Neural crest cell (in vitro differentiated cells): ENCODE data around the gene THUMPD2. TPM values are rescaled to one million over a fixed set of nuclear protein-coding genes. Genes with fewer than 3 reads are reported as not detected.

Experiments used
- DNase-seq: peaks from one replicate; pipeline ENCODE4 v3.0.0; 2021; ENCODE audit warnings: low read depth, mixed read lengths, low spot score
- H3K27ac Mint-ChIP-seq: one replicate; pipeline ENCODE4 v1.8.0; 2021; ENCODE audit warnings: mild to moderate bottlenecking, mixed read lengths; ENCODE audit not compliant: unreplicated experiment
- H3K27me3 Mint-ChIP-seq: 2 replicates; pipeline ENCODE4 v1.8.0; 2021; ENCODE audit warnings: low read depth, mild to moderate bottlenecking, mixed read lengths
- H3K36me3 Mint-ChIP-seq: 2 replicates; pipeline ENCODE4 v1.8.0; 2021; ENCODE audit warnings: low read depth, mild to moderate bottlenecking, mixed read lengths
- H3K4me1 Mint-ChIP-seq: 2 replicates; pipeline ENCODE4 v1.8.0; 2021; ENCODE audit warnings: mixed read lengths
- H3K4me3 Mint-ChIP-seq: one replicate; pipeline ENCODE4 v1.8.0; 2021; ENCODE audit warnings: mild to moderate bottlenecking, mixed read lengths
- H3K9me3 Mint-ChIP-seq: 2 replicates; pipeline ENCODE4 v1.8.0; 2021; ENCODE audit warnings: mixed read lengths
- CTCF ChIP-seq: fragments of 200-600 bp; sonication (generic); conservative IDR thresholded peaks from 2 replicates; pipeline ENCODE4 v1.5.0; 2021; ENCODE audit warnings: antibody characterized with exemption, mild to moderate bottlenecking
- total RNA-seq: library from RNA; stranded (reverse); gene quantifications from 2 replicates; pipeline ENCODE4 v1.2.1, GENCODE V29; 2021

Gene THUMPD2
- total RNA-seq, 1 donor from 2014 or later = 14.9 TPM

GRCh38 chr2:39718483-39718882, 60.6 kb downstream of the THUMPD2 start:
- no peaks in the 10 kb centered on the region for H3K9me3 Mint-ChIP-seq
- H3K27ac Mint-ChIP-seq = no peak overlapping the region
- no peaks in the 10 kb centered on the region for H3K4me1 Mint-ChIP-seq
- H3K27me3 Mint-ChIP-seq = no peaks in the 10 kb centered on the region
- peaks cover 3% of the 10 kb centered on the region for H3K36me3 Mint-ChIP-seq
- H3K4me3 Mint-ChIP-seq = no peak overlapping the region
- no peak for TF ChIP-seq CTCF
- no peak for DNase-seq

GRCh38 chr2:39717067-39717466, 62.0 kb downstream of the THUMPD2 start:
- Mint-ChIP-seq H3K4me1 (no peaks in the 10 kb centered on the region), H3K9me3 (no peaks in the 10 kb centered on the region), H3K27me3 (no peaks in the 10 kb centered on the region), H3K27ac (no peak overlapping the region), H3K36me3 (peaks cover 3% of the 10 kb centered on the region), H3K4me3 (no peak overlapping the region)
- no peak for TF ChIP-seq CTCF
- DNase-seq = no peak

DNA sequence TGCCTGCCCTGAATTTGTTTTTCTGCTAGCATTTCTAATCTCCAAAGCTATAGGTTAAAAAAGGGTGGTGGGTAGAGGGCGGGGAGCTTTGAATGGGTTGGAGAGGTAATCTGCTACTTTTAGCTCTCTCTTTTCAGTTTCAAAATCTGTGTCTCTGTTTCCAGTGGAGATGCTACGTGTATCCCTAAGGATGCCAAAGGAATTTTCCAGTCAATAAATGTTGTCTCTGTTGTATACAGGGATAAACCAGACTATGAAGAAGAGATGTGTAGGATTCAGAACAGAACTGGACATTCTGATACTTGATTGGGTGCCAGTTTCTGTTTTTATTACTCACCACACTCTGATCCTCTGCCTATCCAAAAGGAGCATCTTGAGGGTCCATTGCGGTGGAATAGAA, 63.2 kb downstream of the THUMPD2 start:
- Mint-ChIP-seq H3K4me1 (no peaks in the 10 kb centered on the region), H3K36me3 (peaks cover 3% of the 10 kb centered on the region), H3K9me3 (no peaks in the 10 kb centered on the region), H3K4me3 (no peak overlapping the region), H3K27me3 (no peaks in the 10 kb centered on the region), H3K27ac (no peak overlapping the region)
- TF ChIP-seq CTCF = no peak
- DNase-seq = no peak

GRCh38 chr2:39715095-39715494, 64.0 kb downstream of the THUMPD2 start:
- H3K4me1 Mint-ChIP-seq = no peaks in the 10 kb centered on the region
- H3K27me3 Mint-ChIP-seq = no peaks in the 10 kb centered on the region
- H3K4me3 Mint-ChIP-seq = no peak overlapping the region
- DNase-seq = no peak
- TF ChIP-seq CTCF = no peak
- no peaks in the 10 kb centered on the region for H3K9me3 Mint-ChIP-seq
- H3K36me3 Mint-ChIP-seq = no peaks in the 10 kb centered on the region
- H3K27ac Mint-ChIP-seq = no peak overlapping the region

GRCh38 chr2:39712953-39713352, 66.1 kb downstream of the THUMPD2 start:
- Mint-ChIP-seq H3K4me3 (no peak overlapping the region), H3K4me1 (no peaks in the 10 kb centered on the region), H3K9me3 (peaks cover 2% of the 10 kb centered on the region), H3K27ac (no peak overlapping the region), H3K36me3 (peaks cover 2% of the 10 kb centered on the region), H3K27me3 (no peaks in the 10 kb centered on the region)
- no peak for TF ChIP-seq CTCF
- DNase-seq = no peak

DNA sequence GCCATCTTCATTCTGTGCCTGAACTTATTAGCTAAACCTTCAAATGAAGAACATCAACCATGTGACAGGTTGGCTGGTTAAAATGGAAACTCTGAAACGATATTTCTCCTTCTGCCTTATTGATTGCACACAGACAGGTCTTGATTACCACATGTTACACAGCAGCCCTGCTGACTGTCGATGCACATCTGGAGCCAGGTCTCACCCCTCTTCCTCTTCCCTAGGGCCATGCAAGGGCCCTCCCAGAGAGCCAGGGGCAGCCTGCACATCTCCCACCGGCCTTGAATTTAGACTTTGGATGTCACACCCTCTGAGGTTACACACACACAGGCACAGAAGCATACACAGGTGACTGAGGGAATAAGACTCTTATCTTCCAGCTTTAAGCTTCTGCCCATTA, 68.3 kb downstream of the THUMPD2 start:
- Mint-ChIP-seq H3K27me3 (no peaks in the 10 kb centered on the region), H3K4me3 (no peak overlapping the region), H3K9me3 (peaks cover 5% of the 10 kb centered on the region), H3K27ac (no peak overlapping the region), H3K4me1 (no peaks in the 10 kb centered on the region), H3K36me3 (peaks cover 6% of the 10 kb centered on the region)
- no peak for DNase-seq
- no peak for TF ChIP-seq CTCF
